SH-SY5Y (cell line): ENCODE results near the gene RAB40B.

Experiments
- GATA2 ChIP-seq: IDR thresholded peaks from 2 replicates; pipeline ENCODE4 v1.6.1; 2011; ENCODE audit warnings: mild to moderate bottlenecking, low read depth, low read length
- GATA3 ChIP-seq: IDR thresholded peaks from 2 replicates; pipeline ENCODE4 v1.6.1; 2011; ENCODE audit warnings: low read depth, mild to moderate bottlenecking, low read length, moderate library complexity

DNA sequence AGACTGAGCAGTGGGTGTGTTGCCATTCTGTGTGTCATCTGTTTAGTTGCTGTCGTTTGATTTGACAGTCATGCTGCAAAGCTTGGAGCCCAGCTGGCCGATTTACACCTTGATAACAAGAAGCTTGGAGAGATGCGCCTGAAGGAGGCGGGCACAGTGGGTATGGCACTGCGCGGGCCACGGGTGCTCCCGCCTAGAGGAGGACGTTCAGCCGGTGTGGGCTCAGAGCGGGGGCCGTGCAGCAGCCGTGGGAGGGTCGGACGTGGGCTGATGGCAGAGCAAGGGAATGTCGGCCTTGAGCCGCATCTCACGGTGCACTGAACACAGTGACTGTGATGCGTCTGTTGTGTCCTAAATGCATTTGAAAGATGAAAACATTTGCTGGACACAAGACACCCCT, 21.7 kb upstream of the RAB40B start:
- no peak for TF ChIP-seq GATA2
- TF ChIP-seq GATA3 = no peak
